Measurements from ENCODE around the gene EFHC1.

GRCh38 chr6:52547647-52548352 is 127.7 kb downstream of the EFHC1 start:
- no peak for TF ChIP-seq CTCF (IDR thresholded peaks at IDR 0.05 in 4 of 5, conservative IDR thresholded peaks at IDR 0.05 in 1 of 5)
- TF ChIP-seq POLR2A (IDR thresholded peaks at IDR 0.05): no peak
